GM06990 (cell line): Measurements from ENCODE around the gene SEPTIN3.

Experiments used
- DNase-seq: peaks from one replicate; pipeline ENCODE4 v3.0.0-alpha.2; 2011; ENCODE audit not compliant: insufficient read length; ENCODE audit errors: extremely low read depth
- H3K27me3 ChIP-seq: replicated peaks from 2 replicates; pipeline ENCODE4 v1.6.0; 2011; ENCODE audit warnings: low read length; ENCODE audit not compliant: control insufficient read depth, insufficient read depth
- H3K36me3 ChIP-seq: 2 replicates; pipeline ENCODE4 v1.5.1; 2011; ENCODE audit warnings: low read length; ENCODE audit not compliant: control insufficient read depth, insufficient read depth
- H3K4me3 ChIP-seq: replicated peaks from 2 replicates; pipeline ENCODE4 v1.5.1; 2011; ENCODE audit warnings: low read depth, mild to moderate bottlenecking, control low read depth, low read length
- CTCF ChIP-seq: IDR thresholded peaks from 2 replicates; pipeline ENCODE4 v1.5.1; 2011; ENCODE audit warnings: low read length, control low read depth, mild to moderate bottlenecking, inconsistent platforms; ENCODE audit not compliant: insufficient read depth, poor library complexity, severe bottlenecking

Gene SEPTIN3

GRCh38 chr22:41957941-41958556, 11.2 kb upstream of the SEPTIN3 start:
- DNase-seq, result peak; percentile 44
- H3K27me3 ChIP-seq, result no peaks in the 10 kb centered on the region
- TF ChIP-seq CTCF, result no peak
- no peaks in the 10 kb centered on the region for H3K36me3 ChIP-seq
- no peak overlapping the region; the same call in 1 of the 2 replicates for H3K4me3 ChIP-seq

- Histone ChIP-seq H3K27me3 (no peaks in the 10 kb centered on the region), H3K36me3 (no peaks in the 10 kb centered on the region), H3K4me3 (no peak overlapping the region)
- TF ChIP-seq CTCF, result no peak
- no peak for DNase-seq
Observed at GRCh38 chr22:41963453-41964111, 5.7 kb upstream of the SEPTIN3 start.

GRCh38 chr22:41964112-41964491, 5.1 kb upstream of the SEPTIN3 start:
- H3K4me3 ChIP-seq, result no peak overlapping the region
- TF ChIP-seq CTCF, result no peak
- no peaks in the 10 kb centered on the region for H3K27me3 ChIP-seq
- no peaks in the 10 kb centered on the region for H3K36me3 ChIP-seq
- DNase-seq, result no peak

- Histone ChIP-seq H3K27me3 (no peaks in the 10 kb centered on the region), H3K36me3 (no peaks in the 10 kb centered on the region), H3K4me3 (no peak overlapping the region)
- no peak for TF ChIP-seq CTCF
- DNase-seq, result no peak
Observed at GRCh38 chr22:41966225-41966606, 3.0 kb upstream of the SEPTIN3 start.

GRCh38 chr22:41966607-41967240, 2.5 kb upstream of the SEPTIN3 start:
- DNase-seq, result peak; percentile 53
- H3K4me3 ChIP-seq, result no peak overlapping the region
- H3K27me3 ChIP-seq, result no peaks in the 10 kb centered on the region
- H3K36me3 ChIP-seq, result no peaks in the 10 kb centered on the region
- TF ChIP-seq CTCF, result peak; percentile 50
